Inferior parietal cortex (tissue), 1 donor: ENCODE results near the gene ANXA3.
"Not testable (repeated sequence)": the region's sequence is repeated elsewhere in the genome, so short reads cannot be mapped to it uniquely, and the experiment has no call there.

ENCODE experiments used
- DNase-seq: peaks from one replicate; pipeline ENCODE4 v3.0.0-alpha.2; 2016; ENCODE audit errors: extremely low spot score

ANXA3 gene

DNA sequence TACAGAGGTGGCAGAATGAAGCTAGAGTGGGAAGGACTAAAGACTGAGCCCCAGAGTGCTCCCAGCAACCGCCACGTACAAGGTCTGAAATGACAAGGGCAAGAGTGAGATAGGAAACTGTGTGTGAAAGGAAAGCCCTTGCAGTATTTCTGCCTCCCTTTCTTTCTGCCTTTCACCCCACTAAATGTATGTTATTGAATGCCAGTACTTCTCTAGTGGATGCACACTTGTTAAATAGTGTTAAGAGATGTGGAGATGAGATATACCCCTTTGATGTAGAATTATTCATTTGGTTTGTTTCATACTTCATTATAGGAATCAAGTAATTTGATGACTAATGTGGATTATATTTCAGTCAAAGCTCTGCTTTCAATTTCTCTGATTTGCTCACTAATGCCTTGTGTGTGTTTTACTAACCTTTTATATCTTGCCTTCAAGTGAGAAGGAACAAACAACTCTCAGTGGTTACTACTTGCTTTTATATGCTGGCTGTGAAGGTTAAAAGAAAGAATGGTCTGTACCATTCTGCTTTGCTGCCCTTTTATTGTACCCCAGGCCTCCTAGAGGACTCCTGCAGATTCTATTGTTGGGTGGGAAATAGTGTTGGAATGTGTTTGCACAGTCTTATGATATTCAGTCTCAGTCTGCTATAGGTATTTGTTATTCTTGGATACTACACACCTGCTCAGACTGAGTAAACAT, 8.0 kb upstream of the ANXA3 start:
- DNase-seq: no peak

- no peak for DNase-seq
Measured at GRCh38 chr4:78544678-78545077, 6.9 kb upstream of the ANXA3 start.

GRCh38 chr4:78545275-78546246, 6.0 kb upstream of the ANXA3 start:
- DNase-seq: no peak

- DNase-seq: not testable (repeated sequence)
Measured at GRCh38 chr4:78547899-78548298, 3.7 kb upstream of the ANXA3 start.

DNA sequence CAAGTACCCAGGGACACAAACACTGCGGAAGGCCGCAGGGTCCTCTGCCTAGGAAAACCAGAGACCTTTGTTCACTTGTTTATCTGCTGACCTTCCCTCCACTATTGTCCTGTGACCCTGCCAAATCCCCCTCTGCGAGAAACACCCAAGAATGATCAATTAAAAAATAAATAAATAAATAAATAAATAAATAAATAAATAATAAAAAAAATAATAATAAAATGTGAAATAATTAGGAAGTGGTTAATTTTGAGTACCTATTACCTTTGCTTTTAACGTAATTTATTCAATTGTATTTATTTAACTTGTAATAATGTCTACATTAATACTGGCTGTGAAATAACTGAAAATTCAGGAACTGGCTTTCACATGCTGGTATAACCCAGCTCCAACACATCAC, 2.7 kb upstream of the ANXA3 start:
- not testable (repeated sequence) for DNase-seq

- no peak for DNase-seq
Measured at GRCh38 chr4:78552389-78553042, 946 bp downstream of the ANXA3 start.

DNA sequence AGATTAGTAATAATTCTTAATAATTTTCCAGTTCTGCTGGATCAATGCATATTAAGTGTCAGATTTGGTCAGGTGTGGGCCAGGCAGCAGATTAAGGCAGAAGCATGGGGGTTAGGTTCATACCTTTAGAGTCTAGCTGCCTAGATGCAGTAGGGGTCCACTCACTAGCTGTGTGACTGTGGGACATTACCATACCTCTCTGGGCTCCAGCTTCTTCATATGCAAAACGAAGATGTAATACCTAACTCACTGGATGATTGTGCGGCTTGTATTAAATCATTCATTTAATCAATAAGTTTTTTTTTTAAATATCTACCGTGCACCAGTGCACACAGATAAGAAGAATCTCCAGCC, 1.4 kb downstream of the ANXA3 start:
- DNase-seq: no peak

DNA sequence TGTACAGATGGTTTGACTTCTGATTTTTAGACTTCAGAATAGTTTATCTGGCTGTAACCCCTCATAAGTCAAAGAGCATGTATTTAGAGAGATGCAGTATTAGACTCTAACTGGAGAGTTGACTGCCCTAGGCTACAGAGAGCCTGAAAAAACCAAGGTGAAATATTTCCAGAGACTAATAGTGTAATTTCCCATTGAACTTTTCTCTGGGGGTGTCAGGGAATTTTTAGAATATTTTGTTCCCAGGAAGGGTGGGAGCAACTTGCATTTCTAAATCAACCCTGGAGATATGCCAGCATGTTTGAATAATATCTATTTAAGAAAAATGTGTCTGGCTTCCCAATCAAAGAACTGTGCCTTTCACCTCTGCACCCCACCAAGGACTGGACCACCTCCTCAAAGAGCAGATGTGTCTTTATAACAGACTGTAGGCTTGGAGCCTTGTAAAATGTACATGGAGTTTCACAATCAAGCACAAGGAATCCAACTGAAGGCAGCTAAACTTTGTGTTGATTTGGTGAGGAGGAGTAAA, 2.0 kb downstream of the ANXA3 start:
- no peak for DNase-seq

- no peak for DNase-seq
Measured at GRCh38 chr4:78556665-78557064, 5.1 kb downstream of the ANXA3 start.

- DNase-seq: no peak
Measured at GRCh38 chr4:78557841-78558240, 6.3 kb downstream of the ANXA3 start.

GRCh38 chr4:78558410-78558809, 6.8 kb downstream of the ANXA3 start:
- DNase-seq: no peak

DNA sequence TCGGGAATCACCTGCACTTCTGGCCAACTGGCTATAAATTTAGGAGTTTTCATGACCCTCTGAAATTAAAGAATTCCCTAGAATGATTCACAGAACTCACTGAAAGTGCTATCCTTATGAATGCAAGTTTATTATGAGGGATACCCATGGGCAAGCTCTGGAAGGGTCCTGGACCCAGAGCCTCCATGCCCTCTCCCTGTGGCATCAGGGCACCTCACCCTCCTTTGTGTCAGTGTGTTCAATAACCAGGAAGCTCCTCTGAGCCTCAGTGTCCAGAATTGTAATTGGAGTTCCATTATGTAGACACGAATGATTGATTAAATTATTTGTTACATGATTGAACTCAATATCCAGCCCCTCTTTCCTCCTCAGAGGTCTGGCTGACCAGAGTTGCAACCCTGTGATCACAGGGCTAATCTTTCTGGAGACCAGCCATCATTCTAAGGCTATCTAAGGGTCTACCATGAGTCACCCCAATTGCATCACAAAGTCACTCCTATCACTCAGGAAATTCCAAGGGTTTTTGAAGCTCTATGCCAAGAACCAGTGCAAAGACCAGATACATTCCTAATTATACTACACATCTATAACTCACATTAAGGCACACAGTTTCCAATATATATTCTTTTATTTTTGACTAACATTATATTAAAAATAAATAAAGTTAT, 8.9 kb downstream of the ANXA3 start:
- no peak for DNase-seq

GRCh38 chr4:78561677-78562076, 10.1 kb downstream of the ANXA3 start:
- DNase-seq: no peak

DNA sequence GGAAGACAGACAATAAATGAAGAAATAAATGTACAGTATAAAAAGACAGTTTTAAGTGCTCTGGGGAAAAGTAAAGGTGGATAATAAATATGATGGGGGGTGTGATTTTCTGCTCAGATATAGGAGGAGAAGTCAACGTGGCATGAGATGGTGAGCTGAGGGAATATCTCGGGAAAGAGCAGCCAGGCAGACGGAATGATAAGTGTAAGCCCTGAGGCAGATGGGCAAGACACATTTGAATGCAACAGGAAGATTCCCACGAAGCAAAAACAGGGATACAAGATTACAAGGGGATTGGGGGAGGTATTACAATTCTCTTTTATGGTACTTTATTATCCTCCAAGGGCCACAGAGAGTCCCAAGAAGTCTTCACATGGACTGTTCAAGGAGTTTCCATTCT, 11.1 kb downstream of the ANXA3 start:
- DNase-seq: no peak

DNA sequence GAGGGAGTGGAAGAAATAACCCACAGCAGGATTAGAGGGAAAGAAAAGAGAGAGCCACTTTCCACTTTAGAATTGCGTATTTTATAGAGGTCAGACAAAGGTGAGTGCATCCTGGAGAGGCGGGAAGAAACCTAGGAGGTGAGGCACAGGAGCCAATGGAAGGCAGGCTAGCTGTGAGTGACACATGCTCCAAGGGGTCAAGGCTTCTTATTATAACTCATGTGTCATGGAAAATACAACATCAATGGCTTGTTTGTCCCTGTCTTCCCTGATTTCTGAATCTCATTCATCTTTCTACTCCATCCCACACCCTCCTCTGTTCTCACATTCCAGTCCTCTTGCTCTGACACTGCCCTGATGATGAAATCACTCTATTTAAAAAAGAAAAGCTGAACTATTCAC, 14.4 kb downstream of the ANXA3 start:
- DNase-seq: no peak

DNA sequence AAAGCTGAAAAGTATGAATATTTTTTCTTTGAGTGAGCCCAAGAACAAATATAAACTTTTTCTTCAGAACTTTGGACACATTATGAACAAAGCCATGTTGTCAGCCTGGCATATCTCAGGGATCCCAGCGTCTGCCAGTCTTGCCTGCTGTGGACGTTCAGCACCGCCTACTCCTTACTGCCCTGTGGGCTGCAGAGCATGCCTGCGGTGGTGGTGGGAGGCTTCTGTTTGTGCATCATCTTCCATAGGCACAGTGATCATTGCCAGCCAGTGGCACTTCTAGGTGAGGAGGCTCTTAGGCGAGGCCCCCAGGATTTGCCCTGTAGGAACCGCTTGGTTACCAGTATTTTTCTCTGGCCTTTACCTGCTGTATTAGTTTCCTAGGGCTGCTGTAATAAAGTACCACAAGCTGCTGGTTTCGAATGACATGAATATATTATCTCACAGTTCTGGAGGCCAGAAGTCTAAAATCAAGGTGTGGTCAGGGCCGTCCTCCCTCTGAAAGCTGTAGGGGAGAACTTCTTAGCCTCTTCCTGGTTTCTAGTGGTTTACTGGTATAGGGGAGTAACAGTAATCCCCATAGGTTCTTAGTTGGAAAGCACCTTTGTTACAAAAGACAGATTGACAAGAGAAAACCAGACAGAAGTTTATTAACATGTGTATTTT, 15.4 kb downstream of the ANXA3 start:
- DNase-seq: no peak

- DNase-seq: no peak
Measured at GRCh38 chr4:78567500-78568060, 16.0 kb downstream of the ANXA3 start.

DNA sequence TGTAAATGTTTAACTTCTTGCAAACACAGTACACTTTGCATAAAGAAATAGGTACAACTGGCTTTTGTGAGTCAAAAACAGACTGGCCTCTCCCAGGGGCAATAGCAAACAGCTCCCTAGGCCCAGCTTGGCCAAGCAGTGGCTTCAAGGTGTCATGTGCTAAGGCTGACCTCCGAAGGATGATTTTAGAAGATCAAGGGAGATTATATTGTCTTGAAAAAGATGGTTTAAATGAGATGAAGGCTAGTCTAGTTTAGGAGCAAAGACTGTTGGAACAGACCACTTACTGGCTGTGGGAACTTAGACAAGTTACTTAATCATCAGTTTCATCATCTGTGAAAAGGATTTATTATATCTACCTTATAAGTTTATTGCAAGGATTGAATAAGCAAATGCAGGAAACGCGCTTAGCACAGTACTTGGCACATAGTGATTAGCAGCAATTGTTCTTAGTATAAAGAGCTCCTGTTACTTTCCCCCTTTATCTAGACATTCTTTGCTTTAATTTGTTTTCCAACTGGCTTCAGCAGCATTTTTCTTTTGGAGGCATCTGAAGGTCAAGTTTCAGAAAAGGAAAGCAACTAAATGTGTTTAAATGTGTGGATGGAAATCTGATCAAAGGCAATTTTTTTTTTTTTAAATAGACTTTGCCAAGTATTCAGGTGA, 17.2 kb downstream of the ANXA3 start:
- no peak for DNase-seq

- no peak for DNase-seq
Measured at GRCh38 chr4:78569306-78569821, 17.8 kb downstream of the ANXA3 start.

GRCh38 chr4:78570117-78570516, 18.5 kb downstream of the ANXA3 start:
- no peak for DNase-seq
